Loucy (cell line): ENCODE results near the gene SLC39A13.

Experiments used
- H2AFZ ChIP-seq: fragments of 200-600 bp; sonication (generic); 2 replicates; pipeline ENCODE4 v1.6.0; 2016; ENCODE audit warnings: antibody characterized with exemption, mild to moderate bottlenecking, low read length, moderate library complexity
- H3F3A ChIP-seq: fragments of 200-600 bp; 2 replicates; pipeline ENCODE4 v1.6.0; 2016; ENCODE audit warnings: antibody characterized with exemption, low read depth, mild to moderate bottlenecking
- H3K27me3 ChIP-seq: fragments of 200-600 bp; sonication (generic); 2 replicates; pipeline ENCODE4 v1.6.1; 2014; ENCODE audit warnings: low read length, mild to moderate bottlenecking; ENCODE audit not compliant: insufficient read depth, poor library complexity, severe bottlenecking
- H3K36me3 ChIP-seq: fragments of 200-600 bp; sonication (generic); 2 replicates; pipeline ENCODE4 v1.6.1; 2016; ENCODE audit warnings: low read length; ENCODE audit not compliant: insufficient read depth
- H3K4me1 ChIP-seq: fragments of 200-600 bp; sonication (generic); 2 replicates; pipeline ENCODE4 v1.5.1; 2014; ENCODE audit warnings: low read length, mild to moderate bottlenecking; ENCODE audit not compliant: insufficient read depth, poor library complexity, severe bottlenecking
- H3K4me2 ChIP-seq: fragments of 200-600 bp; sonication (generic); 2 replicates; pipeline ENCODE4 v1.6.0; 2014; ENCODE audit warnings: antibody characterized with exemption, low read length, low read depth, mild to moderate bottlenecking; ENCODE audit not compliant: poor library complexity, severe bottlenecking
- H3K4me3 ChIP-seq: fragments of 200-600 bp; sonication (generic); 2 replicates; pipeline ENCODE4 v1.5.1; 2014; ENCODE audit warnings: low read length, mild to moderate bottlenecking, mixed read lengths; ENCODE audit not compliant: poor library complexity, severe bottlenecking
- H3K79me2 ChIP-seq: fragments of 200-600 bp; sonication (generic); 2 replicates; pipeline ENCODE4 v1.6.1; 2014; ENCODE audit warnings: low read length; ENCODE audit not compliant: insufficient read depth
- H3K9ac ChIP-seq: fragments of 200-600 bp; sonication (generic); 2 replicates; pipeline ENCODE4 v1.6.0; 2014; ENCODE audit warnings: mild to moderate bottlenecking, low read depth, low read length, moderate library complexity; ENCODE audit not compliant: poor library complexity, severe bottlenecking
- H3K9me2 ChIP-seq: fragments of 200-600 bp; sonication (generic); replicated peaks from 2 replicates; pipeline ENCODE4 v1.6.1; 2016; ENCODE audit warnings: low read depth, low read length, mixed read lengths
- H3K9me3 ChIP-seq: fragments of 200-600 bp; sonication (generic); 2 replicates; pipeline ENCODE4 v1.6.1; 2014; ENCODE audit warnings: mild to moderate bottlenecking, antibody characterized with exemption, low read length, low read depth; ENCODE audit not compliant: insufficient read depth
- H4K20me1 ChIP-seq: fragments of 200-600 bp; sonication (generic); 2 replicates; pipeline ENCODE4 v1.6.0; 2014; ENCODE audit warnings: antibody characterized with exemption, low read length, mild to moderate bottlenecking; ENCODE audit not compliant: insufficient read depth, poor library complexity, severe bottlenecking
- CTCF ChIP-seq: fragments of 200-600 bp; sonication (generic); conservative IDR thresholded peaks from 2 replicates; pipeline ENCODE4 v1.5.1; 2014; ENCODE audit warnings: mild to moderate bottlenecking, antibody characterized with exemption, low read length
- EZH2phosphoT487 ChIP-seq: fragments of 200-600 bp; IDR thresholded peaks from 2 replicates; pipeline ENCODE4 v1.6.1; 2018; ENCODE audit warnings: antibody characterized with exemption, mild to moderate bottlenecking, moderate library complexity, borderline replicate concordance

SLC39A13 gene

GRCh38 chr11:47440054-47440476, 31.7 kb downstream of the SLC39A13 start:
- no peaks in the 10 kb centered on the region for H4K20me1 ChIP-seq
- TF ChIP-seq CTCF (no peak), EZH2phosphoT487 (no peak)
- H3K4me1 ChIP-seq: no peaks in the 10 kb centered on the region

GRCh38 chr11:47441421-47441820, 33.0 kb downstream of the SLC39A13 start:
- Histone ChIP-seq H3K36me3 (no peaks in the 10 kb centered on the region), H3K79me2 (no peaks in the 10 kb centered on the region), H3K4me2 (no peak overlapping the region), H3K9me3 (no peaks in the 10 kb centered on the region), H3F3A (no peaks in the 10 kb centered on the region), H3K9ac (no peak overlapping the region), H3K9me2 (no peaks in the 10 kb centered on the region), H3K4me3 (no peak overlapping the region), H3K27me3 (no peaks in the 10 kb centered on the region), H4K20me1 (no peaks in the 10 kb centered on the region), H2AFZ (no peak overlapping the region), H3K4me1 (no peaks in the 10 kb centered on the region)
- TF ChIP-seq CTCF (no peak), EZH2phosphoT487 (no peak)

More at GRCh38 chr11:47440054-47440476, 31.7 kb downstream of the SLC39A13 start:
- no peaks in the 10 kb centered on the region for H3K36me3 ChIP-seq
- no peak overlapping the region for H3K4me3 ChIP-seq
- H3F3A ChIP-seq: no peaks in the 10 kb centered on the region
- no peaks in the 10 kb centered on the region for H3K9me2 ChIP-seq
- H3K27me3 ChIP-seq: no peaks in the 10 kb centered on the region
- H3K4me2 ChIP-seq: no peak overlapping the region
- no peaks in the 10 kb centered on the region for H3K79me2 ChIP-seq
- no peaks in the 10 kb centered on the region for H3K9me3 ChIP-seq
- no peak overlapping the region for H2AFZ ChIP-seq
- no peak overlapping the region for H3K9ac ChIP-seq

GRCh38 chr11:47442514-47442913, 34.1 kb downstream of the SLC39A13 start:
- Histone ChIP-seq H3K4me1 (no peaks in the 10 kb centered on the region), H3K27me3 (no peaks in the 10 kb centered on the region), H3F3A (no peaks in the 10 kb centered on the region), H3K9me2 (no peaks in the 10 kb centered on the region), H3K79me2 (no peaks in the 10 kb centered on the region), H3K9me3 (no peaks in the 10 kb centered on the region), H3K36me3 (no peaks in the 10 kb centered on the region), H2AFZ (no peak overlapping the region), H4K20me1 (no peaks in the 10 kb centered on the region), H3K4me2 (no peak overlapping the region), H3K9ac (no peak overlapping the region), H3K4me3 (no peak overlapping the region)
- no peak for TF ChIP-seq EZH2phosphoT487
- no peak for TF ChIP-seq CTCF
